Smooth muscle cell (in vitro differentiated cells): ENCODE data around the gene NVL. TPM values are rescaled to one million over a fixed set of nuclear protein-coding genes. Genes with fewer than 3 reads are reported as not detected.

ENCODE experiments used
- DNase-seq: peaks from one replicate; lab custom pipeline; 2025; ENCODE audit not compliant: unreplicated experiment; lab: John Stamatoyannopoulos, UW
- H2AFZ ChIP-seq: fragments of 200-600 bp; sonication (generic); 2 replicates; pipeline ENCODE4 v1.6.0; 2016; ENCODE audit warnings: antibody characterized with exemption, low read depth, mild to moderate bottlenecking
- H3F3A ChIP-seq: fragments of 200-600 bp; sonication (generic); 2 replicates; pipeline ENCODE4 v1.6.0; 2017; ENCODE audit warnings: antibody characterized with exemption, low read depth
- H3K27ac ChIP-seq: fragments of 200-600 bp; sonication (generic); 2 replicates; pipeline ENCODE4 v1.5.1; 2016; ENCODE audit warnings: low read depth, mild to moderate bottlenecking
- H3K27me3 ChIP-seq: fragments of 200-600 bp; sonication (generic); 2 replicates; pipeline ENCODE4 v1.6.1; 2016; ENCODE audit warnings: low read depth, mild to moderate bottlenecking
- H3K36me3 ChIP-seq: fragments of 200-600 bp; sonication (generic); 2 replicates; pipeline ENCODE4 v1.5.1; 2016; ENCODE audit warnings: low read depth
- H3K4me1 ChIP-seq: fragments of 200-600 bp; sonication (generic); 2 replicates; pipeline ENCODE4 v1.5.1; 2016; ENCODE audit warnings: low read depth
- H3K4me2 ChIP-seq: fragments of 200-600 bp; sonication (generic); 2 replicates; pipeline ENCODE4 v1.6.0; 2016; ENCODE audit warnings: mild to moderate bottlenecking
- H3K4me3 ChIP-seq: fragments of 200-600 bp; sonication (generic); 2 replicates; pipeline ENCODE4 v1.5.1; 2016; ENCODE audit warnings: mild to moderate bottlenecking
- H3K79me2 ChIP-seq: fragments of 200-600 bp; sonication (generic); 2 replicates; pipeline ENCODE4 v1.6.0; 2016; ENCODE audit warnings: low read depth, mild to moderate bottlenecking
- H3K9ac ChIP-seq: fragments of 200-600 bp; sonication (generic); 2 replicates; pipeline ENCODE4 v1.6.0; 2016; ENCODE audit warnings: low read depth
- H3K9me3 ChIP-seq: fragments of 200-600 bp; sonication (generic); replicated peaks from 2 replicates; pipeline ENCODE4 v1.5.1; 2016; ENCODE audit warnings: low read depth
- H4K20me1 ChIP-seq: fragments of 200-600 bp; sonication (generic); 2 replicates; pipeline ENCODE4 v1.6.0; 2016; ENCODE audit warnings: low read depth
- CTCF ChIP-seq: fragments of 200-600 bp; sonication (generic); IDR thresholded peaks from 2 replicates; pipeline ENCODE4 v1.5.1; 2017; ENCODE audit warnings: borderline replicate concordance, mild to moderate bottlenecking, antibody characterized with exemption; ENCODE audit not compliant: insufficient read depth, poor library complexity, severe bottlenecking
- whole genome bisulfite sequencing: methylation state at CpG from one replicate; pipeline ENCODE4 v1.1.7; 2016; ENCODE audit warnings: low lambda C conversion rate; 5-methylcytosine and 5-hydroxymethylcytosine counted together
- polyA plus RNA-seq: library from polyadenylated mRNA; unstranded; fragments of >200 nt; fragmentation: Nextera tagmentation; extraction: Ambion mirVana; gene quantifications from 2 replicates; pipeline ENCODE4 v1.2.1, GENCODE V29; 2016
- total RNA-seq: library from RNA; depleted of rRNA; stranded (reverse); fragments of >200 nt; gene quantifications from 2 replicates; pipeline ENCODE4 v1.2.3, GENCODE V29; 2014

NVL gene
- total and polyA plus RNA-seq, 2 experiments from 2014 or later, result 17.3 to 35.4 TPM

GRCh38 chr1:224267925-224268324, 62.0 kb downstream of the NVL start:
- Histone ChIP-seq H3K9me3 (no peaks in the 10 kb centered on the region), H3K4me1 (no peaks in the 10 kb centered on the region), H2AFZ (no peak overlapping the region), H3F3A (no peaks in the 10 kb centered on the region), H3K9ac (no peak overlapping the region), H3K27me3 (no peaks in the 10 kb centered on the region), H3K4me2 (no peak overlapping the region), H3K27ac (no peak overlapping the region), H3K4me3 (no peak overlapping the region), H3K36me3 (peaks cover 4% of the 10 kb centered on the region), H3K79me2 (no peaks in the 10 kb centered on the region), H4K20me1 (no peaks in the 10 kb centered on the region)
- WGBS, result 84% methylated on average over 4 of the region's 4 CpGs
- TF ChIP-seq CTCF, result no peak
- no peak for DNase-seq

- WGBS, result 67% methylated on average over 11 of the region's 11 CpGs
- Histone ChIP-seq H3K27me3 (no peaks in the 10 kb centered on the region), H3K36me3 (peaks cover 4% of the 10 kb centered on the region), H2AFZ (no peak overlapping the region), H3K27ac (peak overlapping the region; percentile 57), H3F3A (no peaks in the 10 kb centered on the region), H3K9me3 (no peaks in the 10 kb centered on the region), H3K4me2 (no peak overlapping the region), H3K79me2 (no peaks in the 10 kb centered on the region), H3K9ac (no peak overlapping the region), H3K4me1 (no peaks in the 10 kb centered on the region), H4K20me1 (no peaks in the 10 kb centered on the region), H3K4me3 (no peak overlapping the region)
- DNase-seq, result no peak
- no peak for TF ChIP-seq CTCF
Measured at GRCh38 chr1:224266915-224267856, 62.8 kb downstream of the NVL start.

- peak overlapping the region; percentile 57 for H3K27ac ChIP-seq
- WGBS, result 52% methylated on average over 3 of the region's 3 CpGs
- H3K9me3 ChIP-seq, result no peaks in the 10 kb centered on the region
- no peaks in the 10 kb centered on the region for H3K27me3 ChIP-seq
- H3K36me3 ChIP-seq, result peaks cover 4% of the 10 kb centered on the region
- no peak overlapping the region for H2AFZ ChIP-seq
- H3K79me2 ChIP-seq, result no peaks in the 10 kb centered on the region
- H3K9ac ChIP-seq, result no peak overlapping the region
- H3K4me1 ChIP-seq, result no peaks in the 10 kb centered on the region
- no peak overlapping the region for H3K4me2 ChIP-seq
- H3F3A ChIP-seq, result no peaks in the 10 kb centered on the region
- no peaks in the 10 kb centered on the region for H4K20me1 ChIP-seq
- no peak for DNase-seq
- H3K4me3 ChIP-seq, result no peak overlapping the region
- TF ChIP-seq CTCF, result no peak
Measured at GRCh38 chr1:224266105-224266914, 63.7 kb downstream of the NVL start.
